Gastrocnemius medialis (tissue), 4 donors: ENCODE measurements around the gene GNMT.

Experiments
- CTCF ChIP-seq, 5 experiments: fragments of 450-650 bp in 3 of 5; fragments of 200-600 bp in 2 of 5; sonication (generic) in 2 of 5; IDR thresholded peaks in 4 of 5; conservative IDR thresholded peaks in 1 of 5; 1 replicate in 4 of 5; 2 replicates in 1 of 5; pipeline ENCODE4 v1.5.1; 2016 to 2019; ENCODE audit warnings: antibody characterized with exemption in 5 of 5, mild to moderate bottlenecking in 3 of 5, moderate library complexity in 3 of 5
- POLR2A ChIP-seq, 2 donors: fragments of 450-650 bp; IDR thresholded peaks; one replicate each; pipeline ENCODE4 v1.6.1; 2017; ENCODE audit warnings: antibody characterized with exemption in 2 of 2, mild to moderate bottlenecking in 2 of 2, moderate library complexity in 2 of 2

- TF ChIP-seq CTCF (IDR thresholded peaks at IDR 0.05 in 4 of 5, conservative IDR thresholded peaks at IDR 0.05 in 1 of 5) (no peak), POLR2A (IDR thresholded peaks at IDR 0.05) (no peak)
Measured at GRCh38 chr6:42952389-42952788, 8.2 kb upstream of the GNMT start.
